Keratinocyte (primary cell): ENCODE data around the gene TMEM53.

Source experiments
- EZH2 ChIP-seq: IDR thresholded peaks from one replicate; pipeline ENCODE4 v1.6.1; 2012; ENCODE audit warnings: inconsistent platforms, mild to moderate bottlenecking, low read length, moderate library complexity
- TF ChIP-seq, protein P1 (sequence below), 3 experiments: IDR thresholded peaks in 1 of 3; conservative IDR thresholded peaks in 1 of 3; optimal IDR thresholded peaks in 1 of 3; 2 replicates in 2 of 3; 3 replicates in 1 of 3; pipeline versions ENCODE3 to v1.5.1; 2011; ENCODE audit warnings: low read length in 3 of 3, mild to moderate bottlenecking in 3 of 3, moderate library complexity in 2 of 3, control low read depth in 1 of 3, inconsistent platforms in 1 of 3; ENCODE audit not compliant: insufficient read depth in 2 of 3; ENCODE audit errors: extremely low read depth in 1 of 3

DNA sequence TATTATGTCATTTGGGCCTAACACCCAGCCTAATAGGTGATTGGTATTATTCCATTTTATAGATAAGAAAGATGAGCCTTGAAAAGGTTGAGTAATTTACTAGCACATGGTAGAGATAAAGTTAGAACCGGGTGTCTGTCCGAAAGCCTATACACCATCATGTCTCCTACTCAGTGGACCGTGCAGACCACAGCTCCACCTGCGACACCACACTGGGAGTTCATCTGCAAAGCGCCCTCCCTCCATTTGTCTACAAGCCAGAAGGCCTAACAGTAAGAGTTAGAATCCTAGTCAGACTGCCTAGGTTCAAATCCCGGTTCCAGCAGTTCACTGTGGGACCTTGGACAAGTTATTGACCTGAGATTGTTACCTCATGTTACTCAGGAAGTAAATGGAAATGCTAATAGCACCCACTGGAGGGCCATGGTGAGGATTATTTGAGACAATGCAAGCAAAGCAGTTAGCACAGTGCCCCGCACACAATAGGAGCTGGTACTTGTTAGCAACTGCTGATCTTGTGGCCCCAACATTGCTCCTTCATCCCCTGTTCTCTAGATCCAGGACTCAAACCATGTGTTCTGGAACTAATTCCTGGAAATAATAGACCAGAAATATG is 20.7 kb upstream of the TMEM53 start:
- TF ChIP-seq, protein P1, sequence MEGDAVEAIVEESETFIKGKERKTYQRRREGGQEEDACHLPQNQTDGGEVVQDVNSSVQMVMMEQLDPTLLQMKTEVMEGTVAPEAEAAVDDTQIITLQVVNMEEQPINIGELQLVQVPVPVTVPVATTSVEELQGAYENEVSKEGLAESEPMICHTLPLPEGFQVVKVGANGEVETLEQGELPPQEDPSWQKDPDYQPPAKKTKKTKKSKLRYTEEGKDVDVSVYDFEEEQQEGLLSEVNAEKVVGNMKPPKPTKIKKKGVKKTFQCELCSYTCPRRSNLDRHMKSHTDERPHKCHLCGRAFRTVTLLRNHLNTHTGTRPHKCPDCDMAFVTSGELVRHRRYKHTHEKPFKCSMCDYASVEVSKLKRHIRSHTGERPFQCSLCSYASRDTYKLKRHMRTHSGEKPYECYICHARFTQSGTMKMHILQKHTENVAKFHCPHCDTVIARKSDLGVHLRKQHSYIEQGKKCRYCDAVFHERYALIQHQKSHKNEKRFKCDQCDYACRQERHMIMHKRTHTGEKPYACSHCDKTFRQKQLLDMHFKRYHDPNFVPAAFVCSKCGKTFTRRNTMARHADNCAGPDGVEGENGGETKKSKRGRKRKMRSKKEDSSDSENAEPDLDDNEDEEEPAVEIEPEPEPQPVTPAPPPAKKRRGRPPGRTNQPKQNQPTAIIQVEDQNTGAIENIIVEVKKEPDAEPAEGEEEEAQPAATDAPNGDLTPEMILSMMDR (optimal IDR thresholded peaks at IDR 0.05 in 1 of 3, IDR thresholded peaks at IDR 0.05 in 1 of 3, conservative IDR thresholded peaks at IDR 0.05 in 1 of 3; ENCODE audit: extremely low read depth in 1 of 3, insufficient read depth in 2 of 3, low read length in 3 of 3) = no peak
- no peak for TF ChIP-seq EZH2
